Measurements from ENCODE around the gene PDE4B. TPM values are rescaled to one million over a fixed set of nuclear protein-coding genes. Genes with fewer than 3 reads are reported as not detected.
A peak's percentile ranks its signal among the peaks of the same experiment; 100 is the strongest.

The PDE4B gene
- total and polyA plus RNA-seq, 10 of the 15 experiments (the other 5 are each of a cell fraction or from before 2014, with no cell fraction given): 3.0 to 13.2 (median 5.7) TPM

GRCh38 chr1:66346873-66347272, 554.2 kb downstream of the PDE4B start:
- FAIRE-seq (no peak), DNase-seq (ENCODE audit: low read depth, low spot score) (no peak), ATAC-seq (peak; percentile 8; the same call in 2 of the 3 replicates)
- ChIA-PET CTCF (interaction anchor here (0.6 to 12.8 kb wide), 18 partner anchors 10 to 104 kb away, joined by 3 to 150 read pairs (median 4); no protein-coding TSS in a partner anchor), SMC1A (ENCODE audit: uncharacterized antibody, unreplicated experiment) (interaction anchor here (1.0 to 13.8 kb wide), 18 partner anchors 14 to 98 kb away, joined by 3 to 463 read pairs (median 8); no protein-coding TSS in a partner anchor), POLR2A (interaction anchor here (0.9 to 7.3 kb wide), 9 partner anchors 13 to 98 kb away, joined by 3 to 79 read pairs (median 4); no protein-coding TSS in a partner anchor), RAD21 (ENCODE audit: unreplicated experiment) (interaction anchor here (0.8 to 13.1 kb wide), 19 partner anchors 10 to 103 kb away, joined by 3 to 238 read pairs (median 9); no protein-coding TSS in a partner anchor)
- TF ChIP-seq PAX5 (IDR thresholded peaks at IDR 0.05; ENCODE audit: borderline replicate concordance, low read depth, low read length): no peak
- no peak for TF ChIP-seq IRF4 (IDR thresholded peaks at IDR 0.05; ENCODE audit: low read depth, low read length)
- Histone ChIP-seq H3K4me2 (ENCODE audit: control insufficient read depth, insufficient read depth) (peak overlapping the region; percentile 75), H3K4me3 (no peak overlapping the region), H3K4me1 (ENCODE audit: control insufficient read depth, insufficient read depth, low read length) (peaks cover 47% of the 10 kb centered on the region), H3K9me3 (replicated peaks; ENCODE audit: control insufficient read depth, insufficient read depth, low read length) (no peaks in the 10 kb centered on the region), H3K36me3 (ENCODE audit: control insufficient read depth in 2 of 2, insufficient read depth in 2 of 2, low read length in 1 of 2) (no peaks in the 10 kb centered on the region), H3K9ac (ENCODE audit: control insufficient read depth, insufficient read depth, low read length) (no peak overlapping the region), H2AFZ (ENCODE audit: control insufficient read depth, low read depth, low read length) (no peak overlapping the region), H4K20me1 (ENCODE audit: control insufficient read depth, insufficient read depth) (no peaks in the 10 kb centered on the region), H3K27me3 (replicated peaks in 1 of 2; ENCODE audit: control insufficient read depth in 2 of 2, insufficient read depth in 2 of 2, low read length in 1 of 2) (no peaks in the 10 kb centered on the region), H3K79me2 (ENCODE audit: control insufficient read depth, insufficient read depth, low read length) (peaks cover 94% of the 10 kb centered on the region), H3K27ac (ENCODE audit: control insufficient read depth, insufficient read depth) (peak overlapping the region; percentile 72)
- BruUV-seq (replicated peaks): no TSS peak
- WGBS (ENCODE audit: insufficient coverage, insufficient replicate concordance, low lambda C conversion rate, missing lambda C conversion rate): 57% methylated on average over 3 of the region's 3 CpGs
- intact Hi-C loops (cut with micrococcal nuclease; ENCODE audit: unreplicated experiment) (loop anchor here (10.0 kb wide), 1 partner anchor 392 kb away; no protein-coding TSS in a partner anchor), in situ Hi-C loops (cut with MboI) (no loop called here)

DNA sequence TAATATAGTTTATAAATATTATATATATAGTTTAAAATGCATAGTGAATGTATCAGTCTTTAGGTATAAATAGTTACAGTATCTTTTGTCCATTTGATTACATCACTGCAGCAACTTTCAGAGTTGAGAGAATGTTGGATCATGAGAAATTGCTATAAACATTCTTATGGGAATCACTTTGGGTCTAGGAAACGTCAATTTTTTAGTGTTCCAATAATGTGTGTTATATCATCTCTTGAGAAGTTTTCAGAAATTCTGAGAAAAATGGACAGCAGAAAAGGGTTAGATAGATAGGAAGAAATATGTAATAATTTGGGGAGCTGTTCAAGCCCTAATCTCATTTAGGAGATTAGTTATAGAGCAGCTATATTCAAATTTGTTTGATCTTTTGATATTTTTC, 556.1 kb downstream of the PDE4B start:
- FAIRE-seq (no peak), ATAC-seq (no peak), DNase-seq (ENCODE audit: low read depth, low spot score) (no peak)
- Histone ChIP-seq H3K9me3 (replicated peaks; ENCODE audit: control insufficient read depth, insufficient read depth, low read length) (no peaks in the 10 kb centered on the region), H3K9ac (ENCODE audit: control insufficient read depth, insufficient read depth, low read length) (no peak overlapping the region), H3K27me3 (replicated peaks in 1 of 2; ENCODE audit: control insufficient read depth in 2 of 2, insufficient read depth in 2 of 2, low read length in 1 of 2) (no peaks in the 10 kb centered on the region), H3K4me3 (no peak overlapping the region; the same call in 1 of the 2 replicates), H3K4me1 (ENCODE audit: control insufficient read depth, insufficient read depth, low read length) (peaks cover 58% of the 10 kb centered on the region), H3K36me3 (ENCODE audit: control insufficient read depth in 2 of 2, insufficient read depth in 2 of 2, low read length in 1 of 2) (no peaks in the 10 kb centered on the region), H4K20me1 (ENCODE audit: control insufficient read depth, insufficient read depth) (no peaks in the 10 kb centered on the region), H3K79me2 (ENCODE audit: control insufficient read depth, insufficient read depth, low read length) (peaks cover 93% of the 10 kb centered on the region), H3K4me2 (ENCODE audit: control insufficient read depth, insufficient read depth) (peak overlapping the region; percentile 75), H3K27ac (ENCODE audit: control insufficient read depth, insufficient read depth) (peak overlapping the region; percentile 88; the same call in 1 of the 2 replicates), H2AFZ (ENCODE audit: control insufficient read depth, low read depth, low read length) (no peak overlapping the region)
- WGBS (ENCODE audit: insufficient coverage, insufficient replicate concordance, low lambda C conversion rate, missing lambda C conversion rate): 0% methylated on average over 1 of the region's 1 CpG
- in situ Hi-C loops (cut with MboI): no loop called here
- ChIA-PET RAD21 (ENCODE audit: unreplicated experiment) (interaction anchor here (1.9 to 13.1 kb wide), 10 partner anchors 13 to 96 kb away, joined by 4 to 238 read pairs (median 28); no protein-coding TSS in a partner anchor), CTCF (interaction anchor here (1.4 to 12.8 kb wide), 8 partner anchors 14 to 103 kb away, joined by 3 to 150 read pairs (median 20); no protein-coding TSS in a partner anchor), POLR2A (interaction anchor here (1.0 to 2.0 kb wide), 4 partner anchors 11 to 91 kb away, joined by 3 to 10 read pairs (median 3); no protein-coding TSS in a partner anchor), SMC1A (ENCODE audit: uncharacterized antibody, unreplicated experiment) (interaction anchor here (0.9 to 13.8 kb wide), 9 partner anchors 16 to 97 kb away, joined by 3 to 463 read pairs (median 14); no protein-coding TSS in a partner anchor)
- no peak for TF ChIP-seq YY1 (IDR thresholded peaks at IDR 0.05; ENCODE audit: low read depth, low read length)
- TF ChIP-seq BHLHE40 (IDR thresholded peaks at IDR 0.05; ENCODE audit: borderline replicate concordance in 1 of 2, low read depth in 2 of 2, low read length in 1 of 2): no peak
- no peak for TF ChIP-seq HDGF (IDR thresholded peaks at IDR 0.05)
- TF ChIP-seq PAX5 (IDR thresholded peaks at IDR 0.05; ENCODE audit: borderline replicate concordance, low read depth, low read length): no peak
- TF ChIP-seq, protein P1, sequence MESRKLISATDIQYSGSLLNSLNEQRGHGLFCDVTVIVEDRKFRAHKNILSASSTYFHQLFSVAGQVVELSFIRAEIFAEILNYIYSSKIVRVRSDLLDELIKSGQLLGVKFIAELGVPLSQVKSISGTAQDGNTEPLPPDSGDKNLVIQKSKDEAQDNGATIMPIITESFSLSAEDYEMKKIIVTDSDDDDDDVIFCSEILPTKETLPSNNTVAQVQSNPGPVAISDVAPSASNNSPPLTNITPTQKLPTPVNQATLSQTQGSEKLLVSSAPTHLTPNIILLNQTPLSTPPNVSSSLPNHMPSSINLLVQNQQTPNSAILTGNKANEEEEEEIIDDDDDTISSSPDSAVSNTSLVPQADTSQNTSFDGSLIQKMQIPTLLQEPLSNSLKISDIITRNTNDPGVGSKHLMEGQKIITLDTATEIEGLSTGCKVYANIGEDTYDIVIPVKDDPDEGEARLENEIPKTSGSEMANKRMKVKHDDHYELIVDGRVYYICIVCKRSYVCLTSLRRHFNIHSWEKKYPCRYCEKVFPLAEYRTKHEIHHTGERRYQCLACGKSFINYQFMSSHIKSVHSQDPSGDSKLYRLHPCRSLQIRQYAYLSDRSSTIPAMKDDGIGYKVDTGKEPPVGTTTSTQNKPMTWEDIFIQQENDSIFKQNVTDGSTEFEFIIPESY (IDR thresholded peaks at IDR 0.05): no peak
- TF ChIP-seq TCF12 (IDR thresholded peaks at IDR 0.05; ENCODE audit: low read depth, low read length): no peak
- BruUV-seq (replicated peaks): no TSS peak
- intact Hi-C loops (cut with micrococcal nuclease; ENCODE audit: unreplicated experiment): loop anchor here (10.0 kb wide), 1 partner anchor 394 kb away; no protein-coding TSS in a partner anchor

Measured in GM12878 (cell line).